Skeletal muscle cell (primary cell): ENCODE results near the gene CDH6.

Source experiments
- DNase-seq: peaks from one replicate; pipeline ENCODE4 v3.0.0-alpha.2; 2010; ENCODE audit warnings: low read depth
- H3K4me3 ChIP-seq: 2 replicates; pipeline ENCODE4 v1.5.1; 2011; ENCODE audit warnings: low read depth, mild to moderate bottlenecking, control low read depth, low read length, moderate library complexity

Gene CDH6

GRCh38 chr5:31300501-31300900 is 107.0 kb downstream of the CDH6 start:
- no peak overlapping the region for H3K4me3 ChIP-seq
- DNase-seq: no peak

GRCh38 chr5:31301833-31302232 is 108.3 kb downstream of the CDH6 start:
- DNase-seq: no peak
- H3K4me3 ChIP-seq: no peak overlapping the region

GRCh38 chr5:31303688-31304087 is 110.2 kb downstream of the CDH6 start:
- H3K4me3 ChIP-seq: no peak overlapping the region
- no peak for DNase-seq

- H3K4me3 ChIP-seq: no peak overlapping the region
- DNase-seq: no peak
These were observed 124.2 kb downstream of the CDH6 start for GRCh38 chr5:31317665-31318064.

- H3K4me3 ChIP-seq: no peak overlapping the region
- no peak for DNase-seq
These were observed 125.8 kb downstream of the CDH6 start for GRCh38 chr5:31319335-31319734.

GRCh38 chr5:31322946-31323345 is 129.5 kb downstream of the CDH6 start:
- no peak overlapping the region for H3K4me3 ChIP-seq
- DNase-seq: no peak

- DNase-seq: no peak
- no peak overlapping the region for H3K4me3 ChIP-seq
These were observed 131.4 kb downstream of the CDH6 start for GRCh38 chr5:31324842-31325241.

GRCh38 chr5:31328040-31328733 is 134.7 kb downstream of the CDH6 start:
- DNase-seq: no peak
- H3K4me3 ChIP-seq: no peak overlapping the region

- H3K4me3 ChIP-seq: no peak overlapping the region
- DNase-seq: no peak
These were observed 136.2 kb downstream of the CDH6 start for GRCh38 chr5:31329715-31330114.

- DNase-seq: no peak
- no peak overlapping the region for H3K4me3 ChIP-seq
These were observed 138.7 kb downstream of the CDH6 start for GRCh38 chr5:31332160-31332559.

- H3K4me3 ChIP-seq: no peak overlapping the region
- DNase-seq: no peak
These were observed 140.0 kb downstream of the CDH6 start for GRCh38 chr5:31333475-31333874.

- no peak for DNase-seq
- no peak overlapping the region for H3K4me3 ChIP-seq
These were observed 140.8 kb downstream of the CDH6 start for GRCh38 chr5:31334061-31334860.

- no peak overlapping the region for H3K4me3 ChIP-seq
- DNase-seq: no peak
These were observed 142.0 kb downstream of the CDH6 start for GRCh38 chr5:31335456-31335855.

- H3K4me3 ChIP-seq: no peak overlapping the region
- DNase-seq: no peak
These were observed 150.5 kb downstream of the CDH6 start for GRCh38 chr5:31343946-31344345.

GRCh38 chr5:31346896-31347551 is 153.5 kb downstream of the CDH6 start:
- no peak for DNase-seq
- H3K4me3 ChIP-seq: no peak overlapping the region

GRCh38 chr5:31347552-31347905 is 154.0 kb downstream of the CDH6 start:
- H3K4me3 ChIP-seq: no peak overlapping the region
- no peak for DNase-seq

GRCh38 chr5:31350395-31350794 is 156.9 kb downstream of the CDH6 start:
- no peak overlapping the region for H3K4me3 ChIP-seq
- DNase-seq: no peak

GRCh38 chr5:31355337-31355736 is 161.9 kb downstream of the CDH6 start:
- no peak overlapping the region for H3K4me3 ChIP-seq
- no peak for DNase-seq

- no peak for DNase-seq
- no peak overlapping the region for H3K4me3 ChIP-seq
These were observed 163.6 kb downstream of the CDH6 start for GRCh38 chr5:31357038-31357437.

GRCh38 chr5:31359839-31360238 is 166.4 kb downstream of the CDH6 start:
- H3K4me3 ChIP-seq: no peak overlapping the region
- DNase-seq: no peak

- no peak for DNase-seq
- H3K4me3 ChIP-seq: no peak overlapping the region
These were observed 167.7 kb downstream of the CDH6 start for GRCh38 chr5:31361234-31361633.
